Keratinocyte (primary cell): ENCODE measurements around the gene CSTB.

ENCODE experiments used
- EZH2 ChIP-seq: IDR thresholded peaks from one replicate; pipeline ENCODE4 v1.6.1; 2012; ENCODE audit warnings: inconsistent platforms, mild to moderate bottlenecking, low read length, moderate library complexity
- TF ChIP-seq, protein P1 (sequence below), 3 experiments: IDR thresholded peaks in 1 of 3; conservative IDR thresholded peaks in 1 of 3; optimal IDR thresholded peaks in 1 of 3; 2 replicates in 2 of 3; 3 replicates in 1 of 3; pipeline versions ENCODE3 to v1.5.1; 2011; ENCODE audit warnings: low read length in 3 of 3, mild to moderate bottlenecking in 3 of 3, moderate library complexity in 2 of 3, control low read depth in 1 of 3, inconsistent platforms in 1 of 3; ENCODE audit not compliant: insufficient read depth in 2 of 3; ENCODE audit errors: extremely low read depth in 1 of 3

DNA sequence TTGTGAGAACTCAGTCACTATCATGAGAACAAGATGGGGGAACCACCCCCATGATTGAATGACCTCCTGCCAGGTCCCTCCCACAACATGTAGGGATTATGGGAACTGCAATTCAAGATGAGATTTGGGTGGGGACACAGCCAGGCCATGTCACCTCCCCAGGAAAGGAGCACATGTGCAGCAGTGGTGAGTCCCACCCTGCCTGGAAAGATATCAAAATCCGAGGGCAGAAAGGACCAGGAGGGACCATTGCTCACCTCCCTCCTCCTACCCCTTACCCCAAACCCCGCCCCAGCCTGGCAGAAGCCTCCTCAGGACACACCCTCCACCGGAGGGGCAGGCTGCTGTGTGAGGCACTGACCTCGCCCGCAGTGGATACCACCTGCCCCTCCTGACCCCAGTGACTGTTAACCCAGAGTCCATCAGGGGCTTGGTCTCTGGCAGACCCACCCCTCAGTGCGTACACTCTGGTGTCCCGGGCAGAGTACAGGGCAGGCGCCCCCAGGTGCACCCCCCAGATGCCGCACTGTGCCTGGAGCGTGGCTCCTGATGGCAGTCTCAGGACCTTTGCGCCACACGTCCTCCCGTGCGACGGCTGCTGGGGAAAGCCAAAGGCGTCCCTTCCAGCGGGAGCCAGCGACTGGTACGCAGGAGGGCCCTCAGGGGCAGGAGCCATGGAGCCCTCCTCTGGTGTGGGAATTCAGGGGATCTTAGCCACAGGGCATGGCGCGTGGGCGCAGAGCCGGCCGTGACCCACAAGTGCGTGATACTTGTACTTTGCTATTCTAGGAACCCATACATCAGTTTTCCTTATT, 36.3 kb downstream of the CSTB start:
- TF ChIP-seq, protein P1, sequence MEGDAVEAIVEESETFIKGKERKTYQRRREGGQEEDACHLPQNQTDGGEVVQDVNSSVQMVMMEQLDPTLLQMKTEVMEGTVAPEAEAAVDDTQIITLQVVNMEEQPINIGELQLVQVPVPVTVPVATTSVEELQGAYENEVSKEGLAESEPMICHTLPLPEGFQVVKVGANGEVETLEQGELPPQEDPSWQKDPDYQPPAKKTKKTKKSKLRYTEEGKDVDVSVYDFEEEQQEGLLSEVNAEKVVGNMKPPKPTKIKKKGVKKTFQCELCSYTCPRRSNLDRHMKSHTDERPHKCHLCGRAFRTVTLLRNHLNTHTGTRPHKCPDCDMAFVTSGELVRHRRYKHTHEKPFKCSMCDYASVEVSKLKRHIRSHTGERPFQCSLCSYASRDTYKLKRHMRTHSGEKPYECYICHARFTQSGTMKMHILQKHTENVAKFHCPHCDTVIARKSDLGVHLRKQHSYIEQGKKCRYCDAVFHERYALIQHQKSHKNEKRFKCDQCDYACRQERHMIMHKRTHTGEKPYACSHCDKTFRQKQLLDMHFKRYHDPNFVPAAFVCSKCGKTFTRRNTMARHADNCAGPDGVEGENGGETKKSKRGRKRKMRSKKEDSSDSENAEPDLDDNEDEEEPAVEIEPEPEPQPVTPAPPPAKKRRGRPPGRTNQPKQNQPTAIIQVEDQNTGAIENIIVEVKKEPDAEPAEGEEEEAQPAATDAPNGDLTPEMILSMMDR (optimal IDR thresholded peaks at IDR 0.05 in 1 of 3, IDR thresholded peaks at IDR 0.05 in 1 of 3, conservative IDR thresholded peaks at IDR 0.05 in 1 of 3; ENCODE audit: extremely low read depth in 1 of 3, insufficient read depth in 2 of 3, low read length in 3 of 3): no peak
- TF ChIP-seq EZH2: no peak
